GM19043 (cell line): ENCODE measurements around the gene MTERF4.

Experiments used
- ATAC-seq: cut with Tn5 transposase; IDR thresholded peaks from one replicate; pipeline ENCODE4 v1.9.1; 2021; ENCODE audit warnings: low read depth; ENCODE audit not compliant: unreplicated experiment

MTERF4 gene

DNA sequence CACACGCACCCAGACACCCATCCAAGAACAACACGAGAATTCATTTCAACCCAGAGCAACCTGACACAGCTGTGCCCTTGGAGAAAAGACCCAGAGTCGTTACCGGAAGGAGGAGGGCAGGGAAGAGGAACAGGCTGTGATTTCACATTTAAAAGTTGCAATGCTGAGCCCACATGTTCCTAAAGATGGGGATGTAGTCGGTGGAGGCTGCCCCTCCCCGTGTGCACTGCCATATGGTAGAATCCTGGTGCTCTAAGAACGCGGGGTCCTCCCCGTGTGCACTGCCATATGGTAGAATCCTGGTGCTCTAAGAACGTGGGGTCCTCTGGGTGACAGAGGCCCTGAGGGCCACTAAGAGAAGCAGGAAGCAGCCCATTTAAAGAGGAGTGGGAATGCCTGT, 10.9 kb downstream of the MTERF4 start:
- no peak for ATAC-seq

DNA sequence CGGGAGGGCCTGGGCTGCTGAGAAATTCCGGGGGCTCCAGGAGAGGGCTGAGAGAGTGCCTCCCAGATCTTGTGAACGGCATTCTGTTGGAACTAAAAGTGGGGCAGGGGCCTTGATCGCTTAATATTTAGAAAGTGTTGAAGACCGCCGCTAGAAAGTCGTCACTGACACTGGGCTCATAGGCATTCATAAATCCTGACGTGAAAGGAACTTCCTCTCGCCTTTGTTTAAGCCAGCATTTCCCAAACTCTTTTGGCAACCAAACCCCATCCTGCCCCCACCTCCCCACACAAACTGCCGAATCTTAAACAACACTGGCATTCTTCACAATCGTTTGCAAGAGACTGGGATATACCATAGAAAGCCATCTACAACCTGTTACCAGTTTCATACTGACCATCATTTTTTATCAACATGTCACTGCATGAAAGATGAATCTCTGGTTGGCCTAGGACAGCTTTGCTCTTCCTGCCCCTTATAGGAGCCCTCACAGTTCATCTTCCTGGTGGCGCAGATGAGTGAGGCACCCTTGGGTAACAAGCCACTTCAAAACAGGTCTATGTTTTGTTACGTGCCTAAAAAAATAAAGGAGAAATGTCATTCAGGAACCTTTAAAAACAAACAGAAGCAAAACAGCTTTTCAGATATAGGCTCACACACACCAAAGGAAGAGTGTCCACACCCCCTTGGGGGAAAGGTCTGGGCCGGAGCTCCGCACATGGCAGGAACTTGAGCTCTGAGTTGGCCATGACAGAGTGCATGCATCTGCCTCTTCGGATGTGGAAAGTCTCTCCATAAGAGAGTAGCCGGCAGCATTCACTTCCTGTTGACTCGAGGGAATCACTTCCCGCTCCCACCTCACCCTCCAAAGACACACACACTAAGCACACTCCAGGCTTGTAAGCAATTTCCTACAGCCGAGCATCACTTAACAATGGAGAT, 13.0 kb downstream of the MTERF4 start:
- no peak for ATAC-seq

GRCh38 chr2:241088376-241088775, 13.7 kb downstream of the MTERF4 start:
- peak; percentile 50 for ATAC-seq

GRCh38 chr2:241087420-241088268, 14.4 kb downstream of the MTERF4 start:
- ATAC-seq, result peak; percentile 36

GRCh38 chr2:241084856-241085444, 17.1 kb downstream of the MTERF4 start:
- no peak for ATAC-seq

DNA sequence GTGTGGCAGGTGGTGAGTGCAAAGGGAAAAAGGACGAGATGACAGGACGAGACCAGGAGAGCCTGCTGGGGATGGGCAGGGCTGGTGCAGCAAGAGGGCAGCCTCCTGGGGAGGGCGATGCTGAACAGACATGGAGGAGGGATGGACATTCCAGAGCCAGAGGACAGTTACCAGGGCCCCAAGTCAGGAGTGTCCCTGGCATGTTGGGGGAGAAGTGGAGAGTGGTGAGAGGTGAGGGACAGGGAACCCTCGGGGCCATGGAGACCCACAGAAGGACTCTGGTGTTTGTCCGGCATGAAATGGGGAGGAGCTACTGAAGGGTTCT, 19.0 kb downstream of the MTERF4 start:
- no peak for ATAC-seq

- no peak for ATAC-seq
Observed at GRCh38 chr2:241082341-241083090, 19.6 kb downstream of the MTERF4 start.

DNA sequence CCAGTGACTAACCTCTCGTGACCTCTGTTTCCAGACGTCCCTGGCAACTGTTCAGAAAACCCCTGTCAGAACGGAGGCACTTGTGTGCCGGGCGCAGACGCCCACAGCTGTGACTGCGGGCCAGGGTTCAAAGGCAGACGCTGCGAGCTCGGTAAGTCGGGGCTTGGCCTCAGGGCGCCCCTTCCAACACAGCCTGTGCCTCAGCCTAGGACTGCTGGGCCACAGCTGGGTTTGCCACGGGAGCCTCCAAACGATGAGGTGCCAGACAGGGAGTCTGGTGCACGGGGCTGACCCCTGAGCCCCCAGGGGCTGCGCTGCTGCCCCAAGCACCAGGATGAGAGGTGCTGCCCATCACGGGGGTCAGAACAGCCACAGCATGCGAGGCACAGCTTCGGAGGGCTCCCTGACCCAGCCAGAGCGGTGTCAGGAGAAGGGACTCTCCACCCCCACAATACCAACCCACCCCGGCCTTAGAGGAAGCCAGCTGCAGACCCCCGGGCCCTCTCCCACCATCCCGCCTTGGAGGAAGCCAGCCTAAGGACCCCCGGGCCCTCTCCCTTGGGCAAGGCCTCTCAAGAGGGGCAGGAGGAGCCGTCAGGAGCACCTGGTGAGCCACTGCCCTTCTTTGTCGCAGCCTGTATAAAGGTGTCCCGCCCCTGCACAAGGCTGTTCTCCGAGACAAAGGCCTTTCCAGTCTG, 20.3 kb downstream of the MTERF4 start:
- no peak for ATAC-seq

- ATAC-seq, result no peak
Observed at GRCh38 chr2:241081190-241081642, 20.9 kb downstream of the MTERF4 start.

DNA sequence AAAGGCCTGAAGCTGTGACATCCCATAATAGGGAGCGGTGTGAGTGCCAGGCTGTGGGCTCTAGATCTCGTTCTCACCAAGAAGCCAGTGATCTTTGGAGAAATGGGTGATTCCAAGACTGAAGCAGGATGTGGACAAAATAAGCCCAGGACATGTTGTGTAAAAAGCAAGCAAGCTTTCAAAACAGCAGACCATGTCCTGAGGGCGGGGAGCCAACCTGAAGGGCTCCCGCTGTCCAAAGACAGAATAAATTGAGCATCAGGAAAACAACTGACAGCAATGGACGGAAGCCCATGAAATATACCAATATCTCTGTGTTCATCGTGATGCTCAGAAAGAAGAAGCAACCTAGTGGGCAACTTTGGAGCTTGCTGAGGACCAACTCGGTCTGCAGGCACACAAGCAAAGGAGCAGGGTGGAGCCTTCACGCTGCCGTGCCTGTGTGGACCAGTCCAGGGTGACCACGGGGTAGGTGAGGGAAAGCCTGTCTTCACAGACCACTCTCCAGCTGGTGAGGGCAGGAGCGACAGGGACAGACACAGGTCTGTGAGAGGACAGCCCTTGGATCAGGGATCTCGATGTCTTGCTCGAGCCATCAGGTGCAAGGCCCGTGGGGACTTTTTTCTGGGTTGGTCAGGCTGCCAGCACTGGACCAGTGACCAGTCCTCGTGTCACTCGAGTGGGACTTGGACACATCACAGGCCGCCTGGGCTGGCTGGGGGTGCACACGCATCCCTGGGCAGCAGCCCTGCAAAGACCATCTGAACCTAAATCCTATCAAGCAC, 21.5 kb downstream of the MTERF4 start:
- ATAC-seq, result no peak

DNA sequence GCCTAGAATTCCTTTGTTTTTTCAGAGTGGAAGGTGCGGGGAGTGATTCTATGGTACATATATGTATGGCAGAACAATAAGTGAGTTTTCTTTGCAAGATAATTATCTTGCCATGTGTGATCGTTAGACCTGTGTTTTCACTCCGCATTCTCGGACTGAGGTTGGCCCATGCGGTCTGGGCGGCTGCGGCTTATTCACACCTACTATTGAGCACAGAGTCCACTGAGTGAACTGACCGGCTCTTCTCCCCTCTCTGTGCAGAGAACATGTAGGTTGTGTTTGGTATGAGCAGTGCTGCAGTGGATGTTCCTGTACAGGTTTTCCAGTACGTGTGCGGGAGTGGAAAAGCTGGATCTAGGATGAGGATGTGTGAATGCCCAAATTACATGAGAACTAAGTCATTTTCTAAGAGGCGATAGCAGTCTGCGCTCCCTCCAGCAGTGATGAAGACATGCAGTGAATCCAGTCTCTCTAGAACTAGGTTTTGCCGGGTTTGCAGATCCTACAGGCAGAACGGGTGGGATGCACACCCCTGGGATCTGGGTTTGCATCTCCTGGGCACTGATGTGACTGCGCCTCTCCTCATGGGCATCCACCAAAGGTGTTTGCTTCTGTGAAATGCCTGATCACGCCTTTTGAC, 27.1 kb downstream of the MTERF4 start:
- no peak for ATAC-seq

- ATAC-seq, result no peak
Observed at GRCh38 chr2:241074065-241074818, 27.8 kb downstream of the MTERF4 start.

GRCh38 chr2:241073166-241074064, 28.7 kb downstream of the MTERF4 start:
- no peak for ATAC-seq

GRCh38 chr2:241072553-241073165, 29.4 kb downstream of the MTERF4 start:
- no peak for ATAC-seq

- no peak for ATAC-seq
Observed at GRCh38 chr2:241072151-241072550, 29.9 kb downstream of the MTERF4 start.

- ATAC-seq, result no peak
Observed at GRCh38 chr2:241071677-241072111, 30.4 kb downstream of the MTERF4 start.
